GM21447 (cell line): ENCODE measurements around the gene LRRC3B.

Source experiments
- ATAC-seq: cut with Tn5 transposase; IDR thresholded peaks from one replicate; pipeline ENCODE4 v1.9.1; 2021; ENCODE audit not compliant: unreplicated experiment

The LRRC3B gene

DNA sequence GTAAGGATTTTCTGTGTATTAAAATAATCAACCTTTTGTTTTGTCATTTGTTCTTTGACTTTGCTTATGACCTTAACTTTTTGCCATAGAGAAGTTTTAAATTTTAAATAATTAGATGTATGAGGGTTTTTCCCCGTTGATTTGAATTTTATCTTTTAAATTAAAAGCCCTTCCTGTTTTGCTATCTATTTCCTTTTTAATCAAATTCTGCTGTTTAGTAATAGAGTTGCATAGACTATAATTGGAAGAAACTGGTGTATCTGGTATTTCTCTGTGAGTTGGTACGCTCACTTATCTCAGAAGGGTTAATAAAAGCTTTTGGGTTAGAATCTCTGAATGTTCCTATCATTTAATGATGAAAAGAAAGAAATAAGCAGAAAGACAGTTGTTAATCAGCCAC, 82.2 kb downstream of the LRRC3B start:
- no peak for ATAC-seq

DNA sequence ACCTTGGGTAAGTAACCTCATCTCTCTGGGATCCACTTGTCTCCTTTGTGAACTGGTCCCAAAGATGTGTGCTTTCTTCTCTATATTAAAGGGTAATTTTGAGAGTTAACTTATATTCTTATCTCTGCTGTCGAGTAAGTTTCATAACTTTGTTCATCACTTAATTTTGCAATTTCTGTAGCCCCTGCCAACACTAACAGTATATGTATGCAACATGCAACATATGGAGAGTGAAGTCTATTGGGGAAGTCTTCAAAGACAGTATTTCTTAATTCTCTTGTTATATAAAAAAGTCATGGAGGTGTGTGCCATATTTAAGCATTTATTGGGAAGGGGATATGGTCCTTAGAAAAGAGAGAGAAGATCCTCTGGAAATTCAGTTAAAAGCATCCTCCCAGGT, 85.9 kb downstream of the LRRC3B start:
- ATAC-seq: no peak

DNA sequence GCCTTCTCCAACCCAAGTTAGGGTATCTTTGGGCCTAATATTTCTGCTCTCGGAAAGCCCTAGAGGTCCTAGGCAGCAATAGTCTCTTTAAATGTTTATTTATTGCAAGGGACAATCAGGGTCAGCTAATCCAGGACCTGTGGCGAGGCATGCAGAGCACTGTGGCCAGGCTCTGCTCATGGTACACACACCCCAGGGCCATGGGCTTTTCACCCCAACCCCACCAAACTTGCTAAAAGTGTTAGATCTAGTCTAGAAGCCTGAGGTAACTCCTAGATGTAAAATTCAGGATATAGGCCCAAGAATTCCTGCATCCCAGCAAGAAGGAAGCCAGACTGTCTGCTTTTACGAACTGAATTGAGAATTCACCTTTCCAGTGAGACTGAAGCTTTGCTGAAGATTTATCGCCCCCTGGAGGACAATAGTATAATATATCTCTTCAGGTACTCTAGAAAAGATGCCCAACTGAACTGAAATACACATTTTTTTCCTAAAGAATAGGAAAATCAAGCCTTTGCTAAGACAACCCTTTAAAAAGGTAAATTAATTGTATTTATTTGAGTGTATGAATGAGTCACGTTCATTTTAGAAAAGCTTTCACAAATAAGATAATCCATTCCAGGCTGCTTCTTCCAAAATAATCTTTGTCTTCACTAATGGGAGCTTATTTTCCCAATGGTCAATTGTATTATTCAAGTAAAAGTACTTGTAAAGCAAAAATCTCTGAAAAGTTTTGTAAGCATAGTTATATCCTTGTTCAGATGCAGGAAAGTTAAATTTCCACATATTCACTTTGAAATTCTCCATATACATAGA, 89.8 kb downstream of the LRRC3B start:
- ATAC-seq: peak; percentile 74

DNA sequence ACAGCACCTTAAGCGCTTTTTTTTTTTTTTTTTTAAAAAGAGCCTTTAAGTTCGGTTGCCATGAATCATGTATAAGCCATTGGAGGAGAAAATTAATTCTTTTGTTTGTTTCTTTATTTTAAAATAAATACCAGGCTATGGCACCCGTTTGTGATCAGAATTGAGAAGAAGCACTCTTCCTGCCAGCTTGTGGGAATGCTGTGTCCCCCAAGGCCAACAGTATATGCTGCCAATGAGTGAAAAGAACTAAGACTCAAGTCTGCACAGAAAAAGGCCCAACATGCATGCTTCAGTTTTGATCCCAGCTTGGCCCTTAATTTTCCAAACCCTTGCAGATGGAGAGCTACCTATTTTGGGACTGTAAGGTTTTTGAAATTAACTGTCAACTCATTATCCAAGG, 90.5 kb downstream of the LRRC3B start:
- no peak for ATAC-seq

DNA sequence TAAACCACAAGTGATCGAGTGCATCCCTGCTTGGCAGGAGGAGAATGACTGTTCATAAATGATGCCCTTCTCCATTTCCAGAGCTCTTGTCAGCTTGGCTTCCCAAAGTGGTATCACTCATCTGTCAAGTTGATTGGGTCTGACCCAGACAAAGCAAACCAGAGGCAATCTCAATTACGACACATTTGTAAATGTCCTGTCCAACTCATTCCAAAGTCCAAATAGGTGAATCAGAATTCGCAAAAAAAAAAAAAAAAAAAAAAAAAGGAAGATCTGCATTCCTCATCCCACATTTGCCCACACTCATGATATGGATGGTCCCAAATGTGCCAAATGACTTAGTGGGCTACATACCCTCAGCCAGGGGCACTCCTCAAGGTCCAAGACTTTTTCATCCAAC, 91.9 kb downstream of the LRRC3B start:
- ATAC-seq: no peak

DNA sequence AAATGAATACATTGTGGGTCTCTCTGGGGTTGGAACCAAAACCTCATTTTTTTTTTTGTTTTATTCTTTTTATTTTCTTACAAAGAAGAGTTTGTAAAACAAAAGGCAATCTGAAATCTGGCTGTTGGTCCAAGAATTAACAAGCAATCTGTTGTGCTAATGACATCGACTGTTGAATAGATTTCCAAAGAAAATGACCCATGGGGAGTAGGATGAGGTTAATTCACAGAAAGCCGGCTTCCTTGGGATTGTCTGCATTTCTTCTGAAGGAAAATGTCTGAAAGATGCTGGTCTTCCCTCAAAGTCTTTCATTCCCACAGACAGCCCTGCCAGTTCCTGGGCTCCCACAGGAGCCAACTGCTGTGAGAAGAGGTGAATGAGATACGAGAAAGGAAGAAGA, 92.9 kb downstream of the LRRC3B start:
- ATAC-seq: no peak

DNA sequence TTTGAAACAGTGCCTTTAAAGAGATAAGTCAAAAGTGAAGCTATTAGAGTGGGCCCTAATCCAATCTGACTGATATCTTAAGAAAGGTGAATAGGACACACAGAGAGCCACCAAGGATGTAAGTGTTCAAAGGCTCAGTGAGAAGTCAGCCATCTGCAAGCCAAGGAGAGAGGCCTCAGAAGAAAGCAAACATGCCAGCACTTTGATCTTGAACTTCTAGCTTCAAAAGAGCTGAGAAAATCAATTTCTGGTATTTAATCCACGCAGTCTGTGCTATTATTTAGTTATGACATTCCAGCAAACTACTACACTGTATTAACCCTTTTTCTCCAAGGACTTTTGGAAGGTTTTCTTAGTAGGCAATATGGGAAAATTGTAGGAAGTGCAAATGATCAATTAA, 95.7 kb downstream of the LRRC3B start:
- no peak for ATAC-seq

DNA sequence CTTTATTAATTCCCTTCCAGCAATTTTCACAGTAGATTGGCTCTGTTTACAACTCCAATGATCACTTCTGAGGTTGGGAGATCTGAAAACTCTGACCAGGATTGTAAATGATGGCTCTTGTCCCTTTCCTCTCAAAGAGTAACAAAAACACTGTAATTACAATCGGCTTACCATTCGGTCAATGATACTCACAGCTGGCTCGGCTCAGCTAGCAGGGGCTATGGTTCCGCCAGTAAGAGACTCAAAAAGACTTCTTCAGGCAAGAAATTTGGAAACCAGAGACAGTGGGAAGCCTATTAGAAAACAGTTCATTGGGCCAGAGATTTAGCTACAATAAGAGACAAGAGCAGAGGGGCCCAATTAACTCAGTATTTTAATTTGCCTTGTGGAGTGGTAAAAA, 96.6 kb downstream of the LRRC3B start:
- ATAC-seq: no peak

DNA sequence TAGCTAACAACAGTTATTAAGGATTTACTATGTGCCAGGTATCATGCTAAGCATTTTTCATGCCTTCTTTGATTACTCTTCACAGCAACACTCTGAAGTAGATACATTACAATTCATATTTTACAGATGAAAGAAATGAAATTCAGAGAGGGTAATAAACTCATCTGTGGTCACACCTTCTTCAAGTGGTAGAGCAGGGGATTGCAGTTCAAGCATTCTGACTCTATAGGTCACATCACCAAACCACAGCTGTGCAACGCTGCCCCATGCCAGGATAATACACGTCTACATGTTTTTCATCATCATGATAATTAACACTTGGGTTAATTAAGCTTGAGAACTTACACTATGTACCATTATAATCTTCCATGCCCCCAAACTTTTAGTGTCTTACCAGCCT, 98.5 kb downstream of the LRRC3B start:
- ATAC-seq: no peak

DNA sequence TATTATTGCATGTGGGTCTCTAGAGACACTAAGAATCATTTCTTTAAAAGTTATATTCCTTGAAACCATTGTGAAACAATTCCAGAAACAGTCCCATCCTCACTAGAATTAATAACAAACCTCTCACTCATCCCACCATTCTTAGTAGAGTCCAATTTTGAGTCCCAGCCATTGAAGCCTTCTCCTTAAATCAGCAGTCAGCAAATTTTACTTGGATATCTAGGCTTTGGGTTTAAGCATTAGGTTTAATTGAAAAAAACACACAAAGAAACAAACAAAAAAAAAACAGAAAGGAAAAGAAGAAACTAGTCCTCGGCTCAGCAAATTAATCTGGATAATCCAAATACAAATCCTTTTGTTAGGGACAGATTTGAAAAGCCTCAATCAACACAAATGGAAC, 109.3 kb downstream of the LRRC3B start:
- no peak for ATAC-seq

DNA sequence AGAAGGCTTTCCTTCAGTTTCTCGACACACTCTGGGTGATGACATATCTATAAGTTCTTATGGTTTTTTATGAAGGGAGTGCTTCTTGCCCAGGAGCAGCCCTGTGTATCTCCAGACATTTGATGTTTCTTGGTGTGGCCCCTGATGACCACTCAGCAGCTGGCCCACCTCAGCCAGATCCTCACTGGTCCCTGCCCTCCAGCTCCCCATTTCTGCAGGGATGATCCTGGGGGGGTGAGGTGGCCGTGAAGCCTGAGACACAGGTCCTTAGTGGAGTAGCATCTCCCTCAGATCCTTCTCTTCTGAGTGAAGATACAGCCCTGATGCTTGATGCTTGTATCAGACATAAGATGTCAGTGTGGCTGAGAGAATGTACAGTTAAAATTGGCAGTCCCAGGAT, 127.7 kb downstream of the LRRC3B start:
- no peak for ATAC-seq

DNA sequence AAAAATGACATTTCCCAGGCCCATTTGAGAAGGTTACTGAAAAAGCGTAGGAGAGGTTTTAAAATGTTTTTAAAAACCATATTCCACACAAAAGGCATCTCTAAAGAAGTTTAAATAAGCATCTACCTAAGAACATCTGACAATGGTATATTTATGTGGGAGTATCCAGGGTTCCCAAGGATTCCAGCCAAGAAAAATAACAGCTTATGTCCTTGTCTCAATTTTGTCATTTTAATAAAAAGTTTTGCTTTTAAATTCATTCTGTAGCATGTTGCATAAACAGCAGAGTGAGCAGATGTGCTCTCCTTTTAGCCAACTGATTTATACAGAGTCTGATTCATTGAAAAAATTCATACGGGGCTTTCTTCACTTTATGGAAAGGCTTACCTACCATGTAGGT, 129.9 kb downstream of the LRRC3B start:
- no peak for ATAC-seq

DNA sequence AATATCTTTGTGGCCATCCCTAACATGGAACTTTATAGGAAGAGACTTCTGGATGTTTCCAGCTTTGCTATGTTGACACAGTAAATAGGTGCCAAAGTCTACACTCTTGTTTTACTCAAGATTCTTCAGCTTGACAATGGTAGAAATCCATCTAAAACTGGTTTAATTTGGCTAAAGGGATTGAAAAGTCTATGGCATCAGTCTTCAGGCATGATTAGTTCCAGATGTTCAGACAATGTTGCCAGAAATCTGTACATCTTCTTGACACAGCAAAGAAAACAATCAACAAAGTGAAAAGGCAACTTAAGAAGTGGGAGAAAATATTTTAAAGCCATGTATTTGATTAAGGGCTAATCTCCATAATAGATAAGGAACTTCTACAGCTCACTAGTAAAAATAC, 130.5 kb downstream of the LRRC3B start:
- no peak for ATAC-seq

DNA sequence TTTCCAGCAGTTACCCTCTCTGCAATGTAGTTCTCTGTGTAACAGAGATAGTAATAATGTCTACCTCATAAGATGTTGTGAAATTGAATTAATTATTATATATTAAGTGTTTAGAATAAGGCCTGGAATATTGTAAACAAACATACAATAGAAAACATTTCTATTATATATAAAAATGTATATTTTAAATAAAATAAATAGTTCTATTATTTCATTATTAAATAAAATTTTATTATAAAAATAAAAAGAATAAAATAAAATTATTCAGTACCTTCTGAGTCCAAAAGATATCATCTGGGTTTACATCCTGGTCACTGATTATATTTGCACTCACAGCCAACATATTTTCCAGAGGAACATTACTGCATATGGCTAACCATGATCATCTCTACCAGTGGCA, 135.4 kb downstream of the LRRC3B start:
- ATAC-seq: no peak
